Naive thymus-derived CD4-positive, alpha-beta T cell (primary cell): ENCODE measurements around the gene UBE2L3. TPM values are rescaled to one million over a fixed set of nuclear protein-coding genes. Genes with fewer than 3 reads are reported as not detected.
A peak's percentile ranks its signal among the peaks of the same experiment; 100 is the strongest.
"Not testable (repeated sequence)": the region's sequence is repeated elsewhere in the genome, so short reads cannot be mapped to it uniquely, and the experiment has no call there.

Experiments
- ATAC-seq: fragments of 150-1000 bp; cut with Tn5 transposase; 2 replicates; pipeline ENCODE4 v1.10.0; 2021; ENCODE audit warnings: mild to moderate bottlenecking, moderate library complexity
- CTCF ChIA-PET: fragments of 350-600 bp; sonication (Branson Sonifier 250); formaldehyde crosslinking; loops from one replicate; lab custom pipeline; 2021; ENCODE audit warnings: antibody characterized with exemption; lab: Charles Lee
- POLR2A ChIA-PET: fragments of 350-600 bp; sonication (Branson Sonifier 250); formaldehyde crosslinking; loops from one replicate; lab custom pipeline; 2021; ENCODE audit warnings: antibody characterized with exemption, inconsistent platforms; lab: Charles Lee
- DNase-seq, 9 donors: peaks; one replicate each; pipeline versions ENCODE4 v3.0.0 to v3.0.0-alpha.2; 2020 to 2022; ENCODE audit warnings: mixed read lengths in 1 of 9
- H3K27ac ChIP-seq: one replicate; pipeline ENCODE4 v1.7.0; 2013; ENCODE audit warnings: mild to moderate bottlenecking, low read depth, low read length, moderate library complexity
- H3K27me3 ChIP-seq, 2 donors: one replicate each; pipeline ENCODE4 v1.7.0; 2013; ENCODE audit warnings: low read length in 2 of 2, mild to moderate bottlenecking in 2 of 2, moderate library complexity in 2 of 2; ENCODE audit not compliant: control insufficient read depth in 2 of 2, insufficient read depth in 2 of 2
- H3K36me3 ChIP-seq, 3 experiments: 1 replicate in 2 of 3; 2 replicates in 1 of 3; pipeline ENCODE4 v1.7.0; 2013; ENCODE audit warnings: low read length in 3 of 3, mild to moderate bottlenecking in 3 of 3, moderate library complexity in 1 of 3; ENCODE audit not compliant: insufficient read depth in 3 of 3, control insufficient read depth in 2 of 3
- H3K4me1 ChIP-seq, 2 donors: one replicate each; pipeline ENCODE4 v1.7.0; 2013; ENCODE audit warnings: low read length in 2 of 2, mild to moderate bottlenecking in 2 of 2, moderate library complexity in 1 of 2; ENCODE audit not compliant: control insufficient read depth in 2 of 2, insufficient read depth in 2 of 2
- H3K4me3 ChIP-seq: 2 replicates; pipeline ENCODE4 v1.7.0; 2013; ENCODE audit warnings: mild to moderate bottlenecking, low read length
- H3K9me3 ChIP-seq, 3 experiments: 1 replicate in 2 of 3; 2 replicates in 1 of 3; pipeline ENCODE4 v1.7.0; 2013; ENCODE audit warnings: low read length in 3 of 3; ENCODE audit not compliant: control insufficient read depth in 2 of 3
- H3K27ac Mint-ChIP-seq, 9 donors: one replicate each; pipeline ENCODE4 v1.8.0; 2020 to 2022; ENCODE audit warnings: mixed read lengths in 9 of 9, mild to moderate bottlenecking in 8 of 9, moderate library complexity in 5 of 9, inconsistent platforms in 2 of 9
- H3K27me3 Mint-ChIP-seq, 5 donors: one replicate each; pipeline ENCODE4 v1.8.0; 2021 to 2022; ENCODE audit warnings: mixed read lengths in 5 of 5, mild to moderate bottlenecking in 1 of 5
- H3K36me3 Mint-ChIP-seq, 5 donors: one replicate each; pipeline ENCODE4 v1.8.0; 2020 to 2022; ENCODE audit warnings: mixed read lengths in 5 of 5, mild to moderate bottlenecking in 3 of 5, inconsistent platforms in 1 of 5
- H3K4me1 Mint-ChIP-seq, 7 donors: one replicate each; pipeline ENCODE4 v1.8.0; 2020 to 2022; ENCODE audit warnings: mixed read lengths in 7 of 7, mild to moderate bottlenecking in 3 of 7, inconsistent platforms in 1 of 7
- H3K4me3 Mint-ChIP-seq, 10 donors: one replicate each; pipeline ENCODE4 v1.8.0; 2020 to 2022; ENCODE audit warnings: mild to moderate bottlenecking in 10 of 10, mixed read lengths in 10 of 10, moderate library complexity in 6 of 10, inconsistent platforms in 2 of 10
- H3K9me3 Mint-ChIP-seq, 11 donors: one replicate each; pipeline ENCODE4 v1.8.0; 2020 to 2022; ENCODE audit warnings: mixed read lengths in 11 of 11, mild to moderate bottlenecking in 4 of 11, inconsistent platforms in 1 of 11, moderate library complexity in 1 of 11
- intact Hi-C, 2 donors: fragments of 100-400 bp; cut with micrococcal nuclease; formaldehyde crosslinking; loops; one replicate each; pipeline ENCODE4 v1.15.1; 2023
- polyA plus RNA-seq, 2 donors: library from polyadenylated mRNA; unstranded; fragments of 300-500 nt; fragmentation: Illumina TruSeq; gene quantifications; one replicate each; pipeline ENCODE4 v1.2.3, GENCODE V29; 2021
- total RNA-seq, 6 experiments: library from RNA in 5 of 6; stranded (reverse) in 5 of 6; gene quantifications; 1 replicate in 5 of 6; 2 replicates in 1 of 6; pipeline ENCODE4 v1.2.3 and lab custom pipeline; 2021 to 2026

The UBE2L3 gene
- total and polyA plus RNA-seq, 7 experiments from 2014 or later = 22.5 to 101 (median 34.6) TPM

DNA sequence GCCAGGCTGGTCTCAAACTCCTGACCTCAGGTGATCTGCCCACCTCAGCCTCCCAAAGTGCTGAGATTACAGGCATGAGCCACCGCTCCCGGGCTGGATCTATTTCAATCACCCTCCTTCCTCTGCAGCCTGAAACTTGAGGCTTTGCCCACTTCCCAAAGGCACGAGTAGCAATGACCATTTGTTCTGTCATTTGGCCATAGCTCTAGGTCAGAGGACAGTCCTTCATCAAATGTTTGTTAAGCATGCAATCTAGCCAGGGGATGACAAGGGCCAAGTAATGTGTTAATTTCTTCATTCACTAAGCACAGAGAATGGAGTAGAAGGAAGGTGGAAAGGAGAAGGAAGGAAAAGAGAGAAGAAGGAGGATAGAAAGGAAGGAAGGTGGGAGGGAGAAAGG is 6.9 kb upstream of the UBE2L3 start:
- H3K9me3 Mint-ChIP-seq, H3K4me1 Mint-ChIP-seq, H3K9me3 ChIP-seq, DNase-seq, H3K36me3 Mint-ChIP-seq, H3K27ac Mint-ChIP-seq, ATAC-seq, H3K4me3 Mint-ChIP-seq, intact Hi-C loops, H3K4me3 ChIP-seq, POLR2A ChIA-PET, H3K4me1 ChIP-seq, H3K27me3 ChIP-seq, H3K36me3 ChIP-seq, H3K27me3 Mint-ChIP-seq, CTCF ChIA-PET, H3K27ac ChIP-seq: not testable (repeated sequence)

DNA sequence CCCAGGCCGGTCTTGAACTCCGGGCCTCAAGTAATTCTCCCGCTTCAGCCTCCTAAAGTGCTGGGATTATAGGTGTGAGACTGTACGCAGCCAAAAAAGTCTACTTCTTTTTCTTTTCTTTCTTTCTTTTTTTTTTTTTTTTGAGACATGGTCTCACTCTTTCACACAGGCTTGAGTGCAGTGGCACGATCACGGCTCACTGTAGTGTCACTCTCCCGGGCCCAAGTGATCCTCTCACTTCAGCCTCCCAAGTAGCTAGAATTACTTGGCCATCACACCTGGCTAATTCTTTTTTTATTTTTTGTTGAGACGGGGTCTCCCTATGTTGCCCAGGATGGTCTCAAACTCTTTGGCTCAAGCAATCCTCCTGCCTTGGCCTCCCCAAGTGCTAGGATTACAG is 3.6 kb upstream of the UBE2L3 start:
- ChIA-PET POLR2A (no interaction called here), CTCF (no interaction called here)
- H3K27ac Mint-ChIP-seq = peak overlapping the region in 1 of 9 donors; percentile 23
- no peak for DNase-seq
- peaks cover 0 to 2% (median 0%) of the 10 kb centered on the region in 5 donors for H3K36me3 Mint-ChIP-seq
- Histone ChIP-seq H3K4me1 (peaks cover 3 to 4% of the 10 kb centered on the region in 2 donors), H3K9me3 (no peaks in the 10 kb centered on the region), H3K27ac (no peak overlapping the region), H3K36me3 (no peaks in the 10 kb centered on the region), H3K4me3 (no peak overlapping the region), H3K27me3 (no peaks in the 10 kb centered on the region)
- H3K4me1 Mint-ChIP-seq = peaks cover 5 to 18% (median 8%) of the 10 kb centered on the region in 7 donors
- H3K4me3 Mint-ChIP-seq = no peak overlapping the region
- H3K27me3 Mint-ChIP-seq = peaks cover 0 to 8% (median 0%) of the 10 kb centered on the region in 5 donors
- intact Hi-C loops = no loop called here
- no peak for ATAC-seq
- peaks cover 0 to 3% (median 0%) of the 10 kb centered on the region in 11 donors for H3K9me3 Mint-ChIP-seq

DNA sequence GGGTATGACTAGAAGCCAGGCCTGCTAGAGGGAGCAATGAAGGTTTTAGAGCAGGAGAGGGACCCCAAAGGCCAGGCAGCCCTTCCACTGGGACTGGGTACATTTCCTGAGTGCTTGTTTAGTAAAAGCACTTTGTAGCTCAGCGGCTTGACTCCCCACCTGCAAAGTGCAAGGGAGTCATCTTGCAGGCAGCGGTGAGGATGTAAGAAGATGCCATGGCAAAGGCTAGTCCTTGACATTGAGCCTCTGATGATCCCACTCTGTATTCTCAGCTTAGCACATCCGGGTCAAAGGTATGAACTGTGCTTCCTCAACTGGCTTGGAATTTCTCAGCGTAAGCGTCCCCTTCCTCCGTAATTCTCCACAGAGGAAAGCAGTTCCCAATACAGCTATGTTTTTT is 3.1 kb upstream of the UBE2L3 start:
- intact Hi-C loops = no loop called here
- DNase-seq (no peak), ATAC-seq (no peak)
- no peak overlapping the region for H3K4me3 Mint-ChIP-seq
- Histone ChIP-seq H3K9me3 (no peaks in the 10 kb centered on the region), H3K27me3 (no peaks in the 10 kb centered on the region), H3K36me3 (no peaks in the 10 kb centered on the region), H3K4me1 (peaks cover 7 to 8% of the 10 kb centered on the region in 2 donors), H3K4me3 (no peak overlapping the region), H3K27ac (no peak overlapping the region)
- H3K27ac Mint-ChIP-seq = peak overlapping the region in 1 of 9 donors; percentile 23
- peaks cover 0 to 3% (median 0%) of the 10 kb centered on the region in 11 donors for H3K9me3 Mint-ChIP-seq
- H3K27me3 Mint-ChIP-seq = peaks cover 0 to 8% (median 0%) of the 10 kb centered on the region in 5 donors
- peaks cover 10 to 23% (median 12%) of the 10 kb centered on the region in 7 donors for H3K4me1 Mint-ChIP-seq
- H3K36me3 Mint-ChIP-seq = peaks cover 0 to 3% (median 0%) of the 10 kb centered on the region in 5 donors
- ChIA-PET CTCF (no interaction called here), POLR2A (interaction anchor here (1.2 kb wide), 1 partner anchor 10 kb away, joined by 3 read pairs; no protein-coding TSS in a partner anchor)

DNA sequence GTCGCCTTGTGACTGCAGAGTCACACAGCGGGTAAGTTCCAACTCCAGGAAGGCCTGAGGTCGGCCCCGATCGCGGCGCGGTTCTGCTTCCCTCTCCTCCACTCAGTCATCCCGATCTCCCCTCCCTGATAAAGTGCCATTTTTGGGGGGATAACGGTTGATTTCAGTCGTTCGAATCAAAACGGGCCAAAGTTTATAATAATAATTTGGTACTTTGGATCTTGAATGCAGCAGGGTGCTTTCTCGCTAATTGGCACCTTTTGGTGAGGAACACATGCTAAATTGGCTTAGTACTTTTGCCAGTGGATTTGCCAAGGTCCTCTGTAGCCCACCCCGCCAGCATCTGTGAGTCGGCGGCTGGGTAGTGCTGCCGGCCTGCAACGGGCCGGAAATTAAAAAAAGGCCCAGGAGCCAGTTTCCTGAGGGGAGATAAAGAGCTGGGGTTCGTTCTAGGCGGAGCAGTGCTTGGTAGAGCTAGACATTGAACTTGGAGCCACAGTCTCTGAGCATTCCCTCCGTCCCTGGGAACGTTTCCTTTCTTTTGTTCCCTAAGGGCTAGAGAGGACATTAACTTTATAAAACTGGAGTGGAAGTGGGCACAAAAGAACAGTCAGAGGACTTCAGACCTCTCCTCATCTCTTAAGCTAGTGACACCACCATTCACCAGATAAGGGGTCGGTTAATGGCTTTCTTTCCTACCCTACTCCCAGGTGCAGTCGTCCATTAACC is 997 bp downstream of the UBE2L3 start:
- Histone ChIP-seq H3K36me3 (peaks cover 0 to 11% (median 0%) of the 10 kb centered on the region in 3 experiments), H3K4me3 (peak overlapping the region; percentile 72), H3K27me3 (no peaks in the 10 kb centered on the region), H3K9me3 (no peaks in the 10 kb centered on the region), H3K27ac (peak overlapping the region; percentile 95), H3K4me1 (peaks cover 43 to 47% of the 10 kb centered on the region in 2 donors)
- Mint-ChIP-seq H3K27ac (peak overlapping the region; percentile 55 to 97 (median 90)), H3K4me3 (peak overlapping the region; percentile 81 to 93 (median 90)), H3K4me1 (peaks cover 40 to 64% (median 50%) of the 10 kb centered on the region in 7 donors), H3K36me3 (peaks cover 0 to 16% (median 7%) of the 10 kb centered on the region in 5 donors), H3K27me3 (no peaks in the 10 kb centered on the region), H3K9me3 (peaks cover 0 to 3% (median 0%) of the 10 kb centered on the region in 11 donors)
- intact Hi-C loops = no loop called here
- CTCF ChIA-PET = interaction anchor here (0.7 to 0.8 kb wide), 2 partner anchors 78 to 91 kb away, joined by 3 read pairs; no protein-coding TSS in a partner anchor
- DNase-seq (peak in 1 of 9 donors; percentile 39), ATAC-seq (peak; percentile 39)
- POLR2A ChIA-PET = interaction anchor here (0.7 to 1.5 kb wide), 5 partner anchors 46 to 74 kb away, joined by 3 to 5 read pairs (median 3); partner anchors contain the start of gene YDJC

GRCh38 chr22:21569076-21569427 is 1.5 kb downstream of the UBE2L3 start:
- H3K27me3 Mint-ChIP-seq, DNase-seq, ATAC-seq, H3K27me3 ChIP-seq, intact Hi-C loops, H3K9me3 ChIP-seq, H3K9me3 Mint-ChIP-seq: not testable (repeated sequence)
- Mint-ChIP-seq H3K4me3 (peak overlapping the region; percentile 81 to 93 (median 90)), H3K4me1 (peaks cover 45 to 69% (median 55%) of the 10 kb centered on the region in 7 donors), H3K36me3 (peaks cover 0 to 16% (median 7%) of the 10 kb centered on the region in 5 donors), H3K27ac (peak overlapping the region in 8 of 9 donors; percentile 55 to 97 (median 92))
- ChIA-PET CTCF (interaction anchor here (0.7 to 0.8 kb wide), 2 partner anchors 78 to 91 kb away, joined by 3 read pairs; no protein-coding TSS in a partner anchor), POLR2A (interaction anchor here (1.5 kb wide), 1 partner anchor 60 kb away, joined by 5 read pairs; the partner anchor contains the start of gene YDJC)
- peak overlapping the region; percentile 72 for H3K4me3 ChIP-seq
- peak overlapping the region; percentile 95 for H3K27ac ChIP-seq
- peaks cover 0 to 12% (median 0%) of the 10 kb centered on the region in 3 experiments for H3K36me3 ChIP-seq
- peaks cover 43 to 52% of the 10 kb centered on the region in 2 donors for H3K4me1 ChIP-seq

GRCh38 chr22:21569459-21570170 is 2.1 kb downstream of the UBE2L3 start:
- POLR2A ChIA-PET = interaction anchor here (1.5 kb wide), 1 partner anchor 60 kb away, joined by 5 read pairs; the partner anchor contains the start of gene YDJC
- H3K36me3 ChIP-seq = peaks cover 0 to 12% (median 0%) of the 10 kb centered on the region in 3 experiments
- Mint-ChIP-seq H3K4me1 (peaks cover 51 to 74% (median 60%) of the 10 kb centered on the region in 7 donors), H3K36me3 (peaks cover 0 to 16% (median 7%) of the 10 kb centered on the region in 5 donors), H3K9me3 (no peaks in the 10 kb centered on the region), H3K4me3 (peak overlapping the region; percentile 81 to 93 (median 90)), H3K27ac (peak overlapping the region; percentile 55 to 95 (median 82)), H3K27me3 (no peaks in the 10 kb centered on the region)
- ATAC-seq (no peak), DNase-seq (no peak)
- H3K27ac ChIP-seq = peak overlapping the region; percentile 95
- H3K9me3 ChIP-seq = no peaks in the 10 kb centered on the region
- no peaks in the 10 kb centered on the region for H3K27me3 ChIP-seq
- peaks cover 46 to 56% of the 10 kb centered on the region in 2 donors for H3K4me1 ChIP-seq
- intact Hi-C loops = no loop called here
- H3K4me3 ChIP-seq = peak overlapping the region; percentile 7
- CTCF ChIA-PET = interaction anchor here (0.7 kb wide), 2 partner anchors 60 to 90 kb away, joined by 3 read pairs; partner anchors contain the start of gene YDJC
